Right kidney (tissue), 1 donor: ENCODE data around the gene DOCK4.

Experiments used
- DNase-seq: peaks from one replicate; pipeline ENCODE4 v3.0.0-alpha.2; 2016

The DOCK4 gene

GRCh38 chr7:112113913-112114575 lies 92.2 kb downstream of the DOCK4 start:
- no peak for DNase-seq

- DNase-seq: no peak
Observed at GRCh38 chr7:112112822-112113255, 93.4 kb downstream of the DOCK4 start.

DNA sequence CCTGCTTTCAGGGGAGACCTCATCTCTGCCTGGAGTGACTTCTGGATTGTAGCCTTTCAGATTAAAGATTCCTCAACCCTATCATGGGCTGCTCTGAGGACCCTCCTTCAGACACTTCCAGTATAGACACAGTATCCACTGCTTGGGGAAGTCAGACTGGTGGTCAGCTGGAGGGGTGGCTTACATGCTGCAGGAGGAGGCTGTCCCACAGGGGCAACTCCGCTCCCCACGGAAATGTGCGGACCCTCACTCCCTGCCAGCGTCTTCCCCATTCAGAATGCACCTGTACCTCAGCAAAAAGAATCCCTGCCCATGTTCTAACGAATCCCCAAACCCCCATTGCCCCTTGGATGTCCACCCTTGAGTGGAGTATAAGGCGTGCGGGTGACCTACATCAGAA lies 95.5 kb downstream of the DOCK4 start:
- DNase-seq: no peak

- DNase-seq: no peak
Observed at GRCh38 chr7:112110175-112110574, 96.0 kb downstream of the DOCK4 start.

DNA sequence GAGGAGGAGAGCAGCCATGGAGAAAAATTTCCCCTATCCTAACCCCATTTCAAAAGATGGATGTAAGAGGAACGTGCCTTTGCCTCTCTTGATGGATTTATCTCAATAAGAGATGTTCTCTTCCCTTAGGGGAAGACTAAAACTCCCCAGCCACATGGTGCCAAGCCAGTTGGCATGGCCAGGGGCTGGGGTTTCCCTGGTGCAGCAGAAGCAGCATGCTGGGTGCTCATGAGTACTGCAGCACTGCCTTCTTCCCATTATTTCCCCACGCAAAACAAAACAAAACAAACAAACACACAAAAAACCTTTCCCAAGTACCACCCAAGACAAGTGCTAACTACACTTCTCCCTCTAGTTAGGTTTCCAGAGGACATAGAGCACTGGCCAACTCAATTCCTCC lies 97.2 kb downstream of the DOCK4 start:
- DNase-seq: no peak

- DNase-seq: no peak
Observed at GRCh38 chr7:112105584-112106530, 100.3 kb downstream of the DOCK4 start.

DNA sequence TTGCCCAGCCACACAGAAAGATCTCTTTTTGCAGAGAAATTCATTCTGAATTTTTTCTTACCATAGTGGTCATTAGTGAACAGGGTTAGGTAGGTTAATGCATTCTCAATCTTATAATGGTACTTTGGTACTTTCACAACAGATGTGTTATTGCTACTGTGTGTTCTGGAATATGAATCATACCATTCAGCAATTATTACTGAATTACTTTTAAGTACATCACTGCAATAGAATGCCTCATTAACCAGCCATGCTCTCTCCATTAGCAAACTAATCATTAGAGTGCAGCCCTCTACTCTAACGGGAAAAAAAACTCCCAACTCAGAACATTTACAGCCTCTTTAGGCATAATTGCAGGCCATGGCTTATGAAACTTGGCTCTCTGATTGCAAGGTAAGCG lies 102.1 kb downstream of the DOCK4 start:
- DNase-seq: no peak

DNA sequence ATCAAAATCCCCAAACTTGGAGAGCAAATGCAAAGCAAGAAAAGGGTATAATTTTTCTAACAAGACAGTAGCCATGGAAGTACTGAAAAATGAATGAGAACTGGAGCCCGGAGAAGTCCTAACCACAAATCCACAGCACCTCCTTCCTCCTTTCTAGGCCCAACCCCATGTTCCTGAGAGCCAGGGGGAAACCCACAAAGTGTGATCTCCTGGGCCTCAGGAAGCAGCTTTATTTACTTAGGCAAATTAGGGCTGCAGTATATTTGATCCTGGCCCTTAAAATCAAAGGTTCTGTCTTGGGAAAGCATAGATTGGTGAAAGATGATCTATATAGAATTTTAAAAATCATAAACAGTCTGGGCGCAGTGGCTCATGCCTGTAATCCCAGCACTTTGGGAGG lies 103.0 kb downstream of the DOCK4 start:
- DNase-seq: no peak

DNA sequence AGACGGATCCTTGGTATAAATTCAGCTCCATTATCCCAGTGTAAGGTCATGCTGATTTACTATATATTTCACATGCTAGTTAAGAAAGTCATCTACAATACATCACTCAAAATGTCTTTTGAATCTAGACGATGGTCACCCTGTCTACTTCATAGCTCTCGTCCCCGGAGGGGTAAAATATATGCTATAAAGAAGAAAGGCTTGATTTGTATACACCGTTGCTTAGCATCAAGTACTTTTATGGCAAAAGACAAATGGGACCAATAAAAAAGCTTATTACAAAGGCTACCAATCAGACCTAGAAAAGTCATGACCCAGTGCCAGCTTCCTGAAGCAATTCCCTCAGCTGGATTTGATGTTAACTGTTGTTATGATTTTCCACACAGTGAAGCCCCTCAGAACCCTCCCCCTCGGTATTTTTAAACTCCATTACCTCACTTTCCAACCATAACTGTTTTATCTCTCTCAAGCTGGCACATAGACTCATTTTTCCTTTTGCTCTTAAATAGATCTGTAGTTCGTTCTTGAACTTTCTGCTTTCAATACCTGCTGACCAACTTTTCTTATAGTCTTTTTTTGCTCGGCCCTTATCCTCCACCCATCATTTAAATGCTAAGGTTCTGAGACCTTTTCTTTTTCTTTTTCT lies 104.9 kb downstream of the DOCK4 start:
- DNase-seq: no peak

DNA sequence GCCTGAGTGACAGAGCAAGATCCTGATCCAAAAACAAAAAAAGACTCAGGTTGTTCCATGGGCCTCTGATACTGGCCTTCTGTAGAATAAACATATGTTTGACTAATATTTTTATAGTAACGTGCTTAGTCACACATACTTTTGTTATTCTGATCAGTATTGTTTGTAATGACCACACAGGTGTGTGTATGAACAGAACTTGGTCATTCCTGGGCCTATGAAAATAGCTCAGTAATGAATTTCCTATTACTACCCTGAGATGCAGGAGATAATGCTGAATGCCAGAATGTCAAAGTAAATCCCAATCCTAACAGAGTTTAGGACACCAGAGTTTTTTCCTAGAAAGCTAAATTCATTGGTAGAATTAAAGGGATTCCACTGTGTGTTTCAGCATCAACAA lies 108.7 kb downstream of the DOCK4 start:
- DNase-seq: no peak

- DNase-seq: no peak
Observed at GRCh38 chr7:112093409-112093808, 112.8 kb downstream of the DOCK4 start.

GRCh38 chr7:112092709-112093395 lies 113.3 kb downstream of the DOCK4 start:
- no peak for DNase-seq

DNA sequence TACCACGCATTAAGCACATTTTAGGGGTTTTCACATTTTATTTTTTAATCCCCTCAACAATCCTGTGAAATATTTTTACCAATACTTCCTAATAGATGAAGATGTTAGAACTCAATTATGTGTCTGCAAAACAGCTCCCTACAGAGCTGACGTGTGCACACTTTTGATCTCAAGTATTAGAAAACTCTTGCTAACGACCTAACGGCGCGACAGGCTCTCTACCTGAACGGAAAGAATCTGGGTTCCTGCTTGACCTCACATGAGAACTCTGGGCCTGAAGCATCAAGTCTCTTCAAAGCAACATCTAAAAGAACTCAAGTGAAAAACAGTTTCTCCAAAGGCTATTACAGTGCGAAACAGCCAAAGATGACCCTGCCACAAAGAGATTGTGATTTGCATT lies 113.9 kb downstream of the DOCK4 start:
- DNase-seq: no peak

GRCh38 chr7:112091768-112092167 lies 114.4 kb downstream of the DOCK4 start:
- no peak for DNase-seq

GRCh38 chr7:112089551-112089950 lies 116.6 kb downstream of the DOCK4 start:
- DNase-seq: no peak

DNA sequence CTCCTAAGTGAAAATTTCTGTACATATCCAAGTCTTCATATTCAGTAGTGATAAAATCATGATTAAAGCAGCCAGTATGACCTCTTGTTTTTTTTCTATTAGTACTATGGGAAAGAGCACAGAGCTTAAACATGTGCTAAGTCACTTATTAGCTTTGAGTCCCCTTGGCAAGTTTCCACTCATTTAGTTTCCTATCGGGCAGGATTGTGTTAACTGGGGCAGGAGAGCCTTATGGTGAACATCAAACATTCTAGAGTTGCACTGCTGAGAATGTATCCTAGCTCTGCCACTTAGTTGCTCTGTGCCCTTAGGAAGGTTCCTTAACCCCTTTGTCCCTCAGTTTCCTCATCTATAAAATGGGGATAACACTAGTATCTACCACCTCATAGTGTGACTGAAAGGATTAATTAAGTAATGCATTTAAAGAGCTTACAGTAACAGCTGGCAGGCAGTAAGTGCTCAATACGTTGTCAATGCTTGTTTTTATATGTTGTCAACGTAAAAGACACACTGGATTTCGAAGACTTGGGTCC lies 117.6 kb downstream of the DOCK4 start:
- no peak for DNase-seq

- DNase-seq: no peak
Observed at GRCh38 chr7:112086496-112087254, 119.5 kb downstream of the DOCK4 start.

DNA sequence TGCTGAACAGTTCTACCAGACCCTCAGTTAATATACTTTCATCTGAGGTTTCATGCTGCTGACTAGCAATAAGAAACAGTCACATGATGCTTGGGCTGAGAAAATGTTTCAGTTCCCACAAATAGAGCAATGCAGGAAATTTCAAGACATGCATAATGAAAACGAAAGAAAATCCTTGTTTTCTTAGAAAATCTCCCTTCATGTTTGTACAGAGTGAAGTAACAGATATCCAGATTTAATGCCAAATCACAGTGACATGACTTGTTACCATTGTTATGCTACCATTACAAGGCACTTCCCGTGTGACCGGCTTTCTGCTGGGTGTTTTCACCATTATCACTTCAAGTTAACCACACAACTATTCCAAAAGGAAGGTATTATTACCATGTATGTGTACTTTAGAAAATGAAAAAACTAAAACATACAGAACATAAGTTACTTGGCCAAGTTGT lies 121.7 kb downstream of the DOCK4 start:
- DNase-seq: no peak

GRCh38 chr7:112083776-112084355 lies 122.3 kb downstream of the DOCK4 start:
- no peak for DNase-seq

DNA sequence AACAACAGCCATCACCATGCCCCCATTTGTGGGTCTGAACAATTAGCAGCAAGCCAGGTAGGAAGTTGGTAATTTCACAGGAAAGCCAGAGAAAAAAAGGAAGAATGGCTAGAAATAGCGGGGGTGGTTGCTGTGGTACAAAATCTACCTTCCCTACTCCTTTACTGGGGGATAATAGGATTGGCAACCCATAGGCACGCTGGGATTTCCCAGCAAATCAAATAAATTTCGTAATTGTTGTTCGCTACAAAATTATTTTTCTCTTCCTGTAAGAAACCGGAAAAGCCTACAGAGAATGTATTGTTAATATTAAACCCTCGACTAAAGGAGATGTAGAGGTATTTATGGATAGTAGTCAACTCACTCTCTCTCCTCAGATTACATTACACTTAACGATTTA lies 123.9 kb downstream of the DOCK4 start:
- DNase-seq: no peak

DNA sequence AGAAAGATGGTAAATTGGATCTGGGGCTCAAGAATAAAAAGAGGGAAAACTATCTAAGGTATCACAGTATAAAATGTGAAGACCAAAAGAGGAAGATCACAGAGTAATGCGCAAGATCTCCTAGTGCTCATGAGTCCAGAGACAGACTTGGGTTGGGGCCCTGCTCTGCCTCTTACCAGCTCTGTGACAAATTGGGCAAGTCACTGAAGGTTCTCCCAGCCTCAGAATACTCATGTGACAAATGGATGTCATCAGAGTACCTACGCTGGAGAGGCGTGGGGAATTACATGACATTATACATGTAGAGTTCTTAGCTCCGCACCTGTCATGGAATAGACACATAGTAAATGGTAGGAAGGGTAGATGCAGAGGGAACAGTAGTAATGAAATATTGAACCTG lies 124.4 kb downstream of the DOCK4 start:
- no peak for DNase-seq
